GM15510 (cell line): ENCODE measurements around the gene NOS1AP.

Experiments used
- POLR2A ChIP-seq: IDR thresholded peaks from 3 replicates; pipeline ENCODE4 v1.6.1; 2011; ENCODE audit warnings: borderline replicate concordance; ENCODE audit not compliant: insufficient read length; ENCODE audit errors: extremely low read depth

The NOS1AP gene

GRCh38 chr1:162279136-162279498 lies 209.6 kb downstream of the NOS1AP start:
- TF ChIP-seq POLR2A: no peak

DNA sequence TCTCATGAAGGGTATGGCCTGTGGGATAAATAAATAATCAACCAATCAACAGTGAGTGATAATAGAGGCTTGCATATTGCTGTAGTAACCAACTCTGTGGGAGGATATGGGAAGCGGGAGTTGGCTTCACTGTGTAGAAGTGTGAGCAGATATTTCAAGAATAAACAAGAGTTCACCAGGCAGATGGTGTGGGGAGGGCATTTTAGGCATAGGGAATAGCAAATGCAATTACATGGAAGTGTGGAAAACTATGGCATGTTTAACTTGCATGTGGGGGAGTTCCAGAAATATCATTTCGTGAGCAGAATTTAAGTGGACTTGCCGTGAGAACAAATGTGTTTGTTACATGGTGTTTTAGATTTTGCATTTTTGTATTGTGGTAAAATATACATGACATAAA lies 211.9 kb downstream of the NOS1AP start:
- TF ChIP-seq POLR2A: no peak

- TF ChIP-seq POLR2A: no peak
These were observed 214.2 kb downstream of the NOS1AP start for GRCh38 chr1:162283657-162284056.

DNA sequence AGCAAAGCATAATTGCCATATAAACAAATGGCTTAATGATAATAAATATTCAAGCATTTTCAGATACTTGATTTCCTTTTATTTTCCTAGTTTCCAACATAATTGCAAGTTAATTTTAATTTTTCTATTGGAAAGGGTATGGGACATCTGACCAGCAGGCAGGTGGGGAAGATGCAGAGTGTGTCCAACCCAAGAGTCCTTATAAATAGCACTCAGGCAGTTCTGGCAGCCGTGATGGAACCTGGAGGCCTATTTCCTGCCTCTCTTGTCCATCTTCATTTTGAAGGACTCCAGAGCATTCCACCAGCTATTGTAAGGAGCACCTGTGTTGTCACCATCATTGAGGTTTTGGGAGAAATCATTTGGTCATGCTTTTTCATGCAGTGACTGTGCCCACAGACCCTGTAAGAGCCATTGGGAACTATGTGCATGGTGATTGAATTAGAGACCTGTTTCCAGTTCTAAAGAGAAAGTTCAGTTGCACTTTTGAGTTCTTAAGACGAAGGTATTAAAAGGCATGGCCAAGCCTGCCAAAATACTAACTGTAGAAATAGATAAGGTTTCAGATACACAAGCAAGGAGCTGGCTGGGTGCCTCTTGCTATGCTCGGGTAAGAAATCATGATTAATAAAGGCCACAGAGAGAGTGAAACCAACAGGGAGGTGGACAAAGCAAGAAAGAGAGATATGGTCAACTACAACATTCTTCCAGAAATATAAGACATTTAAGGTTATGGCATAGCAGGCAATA lies 214.9 kb downstream of the NOS1AP start:
- no peak for TF ChIP-seq POLR2A

- no peak for TF ChIP-seq POLR2A
These were observed 215.7 kb downstream of the NOS1AP start for GRCh38 chr1:162285149-162285561.

DNA sequence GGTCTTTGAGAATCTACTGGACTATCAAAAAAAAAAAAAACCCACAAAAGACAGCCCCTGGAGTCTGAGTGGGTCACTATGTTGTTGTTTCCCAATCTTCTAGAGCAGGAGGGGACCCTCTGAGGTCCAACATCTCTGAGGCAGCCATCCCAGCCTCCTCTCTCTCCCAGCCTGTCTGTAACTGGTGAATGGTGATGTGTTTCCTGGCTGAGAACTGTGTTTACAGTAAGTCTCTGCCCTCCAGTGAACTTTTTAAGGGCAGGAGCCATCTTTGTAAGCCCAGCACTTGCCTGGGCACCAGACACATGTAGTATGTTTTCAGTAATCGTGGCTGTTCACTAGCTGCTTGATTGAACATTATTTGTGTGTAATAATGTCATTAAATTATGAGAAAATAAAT lies 221.5 kb downstream of the NOS1AP start:
- TF ChIP-seq POLR2A: no peak

DNA sequence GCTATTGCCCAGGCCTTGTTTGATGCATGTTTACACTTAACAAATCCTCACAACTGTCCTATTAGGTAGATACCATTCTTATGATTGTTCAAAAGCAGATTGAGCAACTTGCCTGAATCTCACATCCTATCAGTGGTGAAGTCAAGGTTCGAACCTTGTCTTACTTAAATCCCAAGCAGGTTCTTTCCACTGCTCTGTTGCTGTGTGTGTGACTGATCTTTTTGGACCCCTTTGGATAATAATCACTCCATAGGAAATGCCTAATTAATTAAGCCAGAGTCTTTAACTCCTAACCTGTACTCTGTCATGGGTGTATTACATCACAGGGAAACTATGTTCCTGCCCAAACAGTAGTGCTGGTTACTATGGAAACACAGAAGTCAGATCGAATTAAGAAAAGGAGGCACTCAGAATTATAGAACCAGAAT lies 222.9 kb downstream of the NOS1AP start:
- no peak for TF ChIP-seq POLR2A

- no peak for TF ChIP-seq POLR2A
These were observed 223.7 kb downstream of the NOS1AP start for GRCh38 chr1:162293073-162293692.

DNA sequence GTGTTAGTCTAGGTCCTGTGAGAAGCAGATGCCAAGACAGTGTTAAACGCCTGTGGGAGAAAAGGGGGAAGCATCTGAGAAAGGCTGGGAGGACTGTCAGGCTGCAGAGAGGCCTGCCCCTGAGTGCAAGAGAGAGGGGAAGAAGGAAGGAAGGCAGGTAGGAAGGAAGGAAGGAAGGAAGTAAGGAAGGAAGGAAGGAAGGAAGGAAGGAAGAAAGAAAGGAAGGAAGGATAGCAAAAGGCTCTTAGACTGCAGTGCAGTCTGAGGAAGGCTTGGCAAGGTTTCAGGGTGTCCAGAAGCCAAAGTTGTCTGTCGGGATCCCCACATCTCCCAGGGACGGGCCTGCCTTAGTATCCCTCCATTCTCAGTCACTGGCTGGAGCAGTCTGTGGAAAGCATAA lies 224.5 kb downstream of the NOS1AP start:
- TF ChIP-seq POLR2A: no peak

DNA sequence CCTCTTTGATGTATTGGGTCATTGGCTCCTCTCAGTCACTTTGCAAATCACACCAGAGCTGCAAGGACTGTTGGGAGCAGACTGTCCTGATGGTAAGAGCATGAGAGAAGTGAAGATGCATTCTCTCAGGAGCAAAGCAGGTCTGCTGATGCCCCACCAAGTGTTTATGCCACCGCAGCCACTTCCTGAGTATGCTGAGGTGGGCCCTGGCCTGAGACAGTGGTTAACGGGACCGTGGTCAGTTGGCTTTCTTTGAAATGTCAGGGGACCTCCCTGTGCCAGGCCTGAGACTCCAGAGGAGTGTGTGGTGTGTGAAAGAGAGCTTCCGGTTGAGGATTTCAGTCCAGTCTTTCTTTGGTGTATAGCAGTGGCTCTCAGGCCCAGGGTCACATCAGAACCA lies 227.7 kb downstream of the NOS1AP start:
- no peak for TF ChIP-seq POLR2A

DNA sequence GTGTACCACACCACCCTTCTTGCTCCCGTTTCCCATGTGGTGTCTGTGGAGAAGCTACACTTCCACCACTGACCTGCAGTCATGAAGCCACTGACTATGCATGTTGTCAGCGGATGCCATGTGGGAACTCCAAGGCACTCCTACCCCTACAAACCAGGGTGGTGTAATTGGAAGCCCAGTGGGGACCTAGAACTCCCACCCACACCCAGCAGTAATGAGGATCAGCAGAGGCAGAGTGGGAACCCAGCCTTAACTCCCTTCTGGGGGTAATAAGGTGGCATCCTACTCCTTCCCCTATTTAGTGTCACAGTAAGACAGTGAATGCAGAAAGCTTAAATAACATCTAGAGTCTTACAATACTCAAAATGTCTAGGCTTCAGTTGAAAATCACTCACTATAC lies 228.8 kb downstream of the NOS1AP start:
- TF ChIP-seq POLR2A: no peak

DNA sequence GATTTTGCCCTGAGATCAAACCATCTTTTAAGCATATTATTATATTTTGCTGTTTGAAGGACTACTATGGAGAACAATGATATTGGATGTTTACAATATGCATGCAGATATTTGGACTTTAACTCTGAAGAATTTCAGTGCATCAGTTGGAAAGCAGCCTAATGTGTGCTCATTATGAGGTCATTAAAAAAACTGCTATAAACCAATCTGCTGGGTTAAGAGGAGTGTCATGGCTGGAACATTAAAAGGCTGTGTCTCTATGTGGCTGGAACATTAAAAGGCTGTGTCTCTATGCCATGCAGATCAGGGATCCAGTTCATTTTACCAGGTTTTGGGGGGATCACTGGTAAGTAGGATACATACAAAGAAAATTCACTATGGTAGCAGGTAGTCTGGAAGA lies 229.5 kb downstream of the NOS1AP start:
- no peak for TF ChIP-seq POLR2A

DNA sequence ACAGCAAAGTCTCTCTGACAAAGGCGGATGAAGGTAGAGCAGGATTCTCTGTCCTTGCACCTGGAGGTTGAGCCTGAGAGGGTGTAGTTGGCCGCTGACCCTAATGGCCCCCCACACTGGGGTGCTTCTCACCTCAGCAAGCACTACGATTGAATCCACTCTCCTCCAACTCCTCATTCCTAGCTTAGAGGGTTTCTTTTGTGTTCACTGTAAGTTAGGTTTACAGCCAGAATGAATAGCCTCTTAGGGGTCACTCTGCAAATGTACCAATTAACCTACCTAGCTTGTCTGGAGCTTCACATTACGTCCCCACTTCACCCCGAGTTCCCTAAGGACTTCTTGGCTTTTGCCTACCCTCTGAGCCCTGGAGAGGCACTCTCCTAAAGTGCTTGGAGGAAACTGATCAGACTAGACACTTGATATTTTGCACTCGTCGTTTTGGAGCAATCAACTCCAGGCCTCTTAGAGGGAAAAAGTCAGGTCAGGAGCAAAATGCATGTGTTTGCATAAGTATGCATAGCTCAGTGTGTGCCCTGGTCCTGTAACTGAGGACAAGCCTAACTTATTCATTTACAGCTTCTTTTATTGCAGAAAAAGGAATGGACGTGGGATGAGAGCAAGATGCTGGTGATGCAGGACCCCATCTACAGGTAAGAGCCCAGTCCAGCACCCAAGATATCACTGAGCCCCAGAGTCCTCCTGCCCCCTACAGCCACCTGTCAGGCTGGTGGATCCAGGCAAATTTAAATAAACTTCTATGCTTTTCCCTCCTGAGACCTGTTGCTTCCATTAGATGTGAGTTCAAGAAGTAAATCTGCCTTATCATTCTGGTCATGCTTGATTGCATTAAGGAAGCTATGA lies 230.8 kb downstream of the NOS1AP start:
- TF ChIP-seq POLR2A: no peak

DNA sequence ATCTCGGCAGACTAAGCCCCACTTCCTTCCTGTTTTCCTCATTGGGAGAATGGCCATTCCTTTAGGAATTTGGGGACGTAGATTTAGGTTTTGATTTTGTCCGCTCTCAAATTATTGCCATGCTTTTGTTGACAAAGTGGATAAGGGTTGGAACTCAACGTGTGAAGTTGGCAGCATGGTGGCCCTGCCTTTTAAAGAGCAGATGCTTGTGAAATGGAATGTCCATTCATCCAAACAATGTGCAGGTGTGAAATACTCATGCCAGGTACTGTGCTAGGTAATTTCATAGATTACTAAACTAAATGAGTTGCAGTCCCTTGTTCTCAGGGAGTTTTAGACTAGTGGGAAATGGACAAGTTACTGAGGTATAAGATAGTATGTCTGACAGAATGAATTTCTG lies 232.2 kb downstream of the NOS1AP start:
- no peak for TF ChIP-seq POLR2A

- TF ChIP-seq POLR2A: no peak
These were observed 233.0 kb downstream of the NOS1AP start for GRCh38 chr1:162302306-162303003.
